Panc1 (cell line): ENCODE data around the gene GNAZ. TPM values are rescaled to one million over a fixed set of nuclear protein-coding genes. Genes with fewer than 3 reads are reported as not detected.

Source experiments
- ATAC-seq: fragments of 200-7000 bp; cut with Tn5 transposase; 2 replicates; pipeline ENCODE4 v1.9.1; 2020; ENCODE audit warnings: mild to moderate bottlenecking, moderate library complexity
- BruUV-seq: library from RNA; stranded (reverse); fragments of 400-500 nt; replicated peaks from 2 replicates; lab custom pipeline; 2021; lab: Mats Ljungman, UMichigan
- CTCF ChIA-PET: fragments of 300-600 bp; sonication (Branson Sonifier 250); formaldehyde crosslinking; loops from one replicate; lab custom pipeline; 2022; ENCODE audit warnings: antibody characterized with exemption; lab: Charles Lee
- POLR2A ChIA-PET: fragments of 300-600 bp; sonication (Branson Sonifier 250); formaldehyde crosslinking; loops from one replicate; lab custom pipeline; 2022; ENCODE audit warnings: antibody characterized with exemption; lab: Charles Lee
- DNase-seq: peaks from one replicate; pipeline ENCODE4 v3.0.0-alpha.2; 2010; ENCODE audit warnings: low read depth, low spot score
- H3K27ac ChIP-seq: 2 replicates; pipeline ENCODE4 v1.5.1; 2011; ENCODE audit warnings: mild to moderate bottlenecking, low read length, inconsistent platforms
- H3K27me3 ChIP-seq: fragments of 200-500 bp; sonication (Bioruptor generic); 2 replicates; pipeline ENCODE4 v1.6.0; 2014; ENCODE audit warnings: low read length, inconsistent platforms; ENCODE audit not compliant: control insufficient read depth, insufficient read depth
- H3K36me3 ChIP-seq: fragments of 200-500 bp; sonication (Bioruptor generic); 2 replicates; pipeline ENCODE4 v1.5.1; 2014; ENCODE audit warnings: inconsistent platforms, mild to moderate bottlenecking, low read length, moderate library complexity; ENCODE audit not compliant: control insufficient read depth, insufficient read depth
- H3K4me1 ChIP-seq: 2 replicates; pipeline ENCODE4 v1.5.1; 2011; ENCODE audit warnings: inconsistent platforms, mild to moderate bottlenecking, low read length, moderate library complexity; ENCODE audit not compliant: control insufficient read depth, insufficient read depth
- H3K4me3 ChIP-seq, 2 experiments: 2 replicates each; pipeline ENCODE4 v1.5.1; 2011 to 2012; ENCODE audit warnings: low read depth in 2 of 2, low read length in 2 of 2, mild to moderate bottlenecking in 2 of 2, inconsistent platforms in 1 of 2, moderate library complexity in 1 of 2
- H3K9me3 ChIP-seq: fragments of 200-500 bp; sonication (Bioruptor generic); 2 replicates; pipeline ENCODE4 v1.5.1; 2014; ENCODE audit warnings: low read depth, mild to moderate bottlenecking, inconsistent platforms, low read length, moderate library complexity; ENCODE audit not compliant: control insufficient read depth, insufficient read depth
- POLR2AphosphoS5 ChIP-seq: IDR thresholded peaks from 2 replicates; pipeline ENCODE4 v1.6.1; 2012; ENCODE audit warnings: mild to moderate bottlenecking, low read depth, low read length, moderate library complexity
- REST ChIP-seq, 2 experiments: IDR thresholded peaks; 2 replicates each; pipeline ENCODE4 v1.6.1; 2011 to 2012; ENCODE audit warnings: low read depth in 2 of 2, control low read depth in 1 of 2, low read length in 1 of 2, mild to moderate bottlenecking in 1 of 2, moderate library complexity in 1 of 2; ENCODE audit not compliant: insufficient read depth in 1 of 2
- SIN3A ChIP-seq: IDR thresholded peaks from 2 replicates; pipeline ENCODE4 v1.6.1; 2012; ENCODE audit warnings: low read depth, mild to moderate bottlenecking, low read length, moderate library complexity, borderline replicate concordance; ENCODE audit not compliant: insufficient read depth
- TCF7L2 ChIP-seq: IDR thresholded peaks from 2 replicates; pipeline ENCODE4 v1.6.1; 2011; ENCODE audit warnings: mild to moderate bottlenecking, low read depth, low read length, inconsistent platforms
- in situ Hi-C: cut with HindIII; loops from 2 replicates; pipeline ENCODE4 v1.10.0; 2016; ENCODE audit warnings: low sequenced_read_pairs, low pct_unique_long_range_greater_than_20kb
- intact Hi-C: fragments of 100-400 bp; cut with micrococcal nuclease; formaldehyde crosslinking; loops from one replicate; pipeline ENCODE4 v1.10.0; 2022; ENCODE audit not compliant: unreplicated experiment
- total RNA-seq: library from RNA; stranded (reverse); gene quantifications from one replicate; pipeline ENCODE4 v1.2.1, GENCODE V29; 2021; ENCODE audit not compliant: unreplicated experiment
- TF ChIP-seq, protein P1 (sequence below): fragments of 450-650 bp; IDR thresholded peaks from 2 replicates; pipeline ENCODE4 v1.5.1; 2017; ENCODE audit warnings: mild to moderate bottlenecking

Gene GNAZ
- total RNA-seq, 1 experiment from 2014 or later: 11.9 TPM

DNA sequence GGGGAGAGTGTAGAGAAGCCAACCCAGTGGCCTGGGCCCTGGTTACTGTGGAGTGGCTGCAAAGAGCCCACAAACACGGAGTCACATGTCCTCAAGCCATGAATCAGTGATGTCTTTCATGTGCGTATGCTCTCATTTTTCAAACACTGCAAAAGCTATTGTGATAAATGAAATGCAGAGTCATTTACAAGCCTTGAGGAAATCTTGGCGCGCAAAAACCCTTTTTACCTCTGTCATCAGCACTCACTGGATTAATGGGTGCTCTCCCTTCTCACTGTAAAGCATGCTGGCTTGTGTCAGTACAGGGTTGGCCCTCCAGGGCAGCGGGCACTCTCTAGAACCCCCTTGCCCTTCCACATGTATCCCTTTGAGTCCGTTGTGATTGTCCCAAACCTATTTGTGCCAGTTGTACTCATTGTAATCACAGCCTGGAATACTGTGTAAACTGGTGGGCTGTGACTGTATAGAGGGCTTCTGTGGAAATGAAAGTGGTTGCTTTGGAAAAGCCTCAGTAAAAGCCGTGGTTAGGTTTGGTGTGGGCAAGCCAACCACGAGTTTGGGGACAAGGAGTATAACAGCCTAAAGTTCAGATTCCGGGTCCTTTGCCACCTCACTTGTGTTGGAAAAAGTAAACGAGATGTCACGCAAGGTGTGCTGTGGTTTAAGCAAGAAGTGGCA is 10.4 kb downstream of the GNAZ start:
- Histone ChIP-seq H3K36me3 (no peaks in the 10 kb centered on the region), H3K27ac (no peak overlapping the region), H3K9me3 (no peaks in the 10 kb centered on the region), H3K27me3 (no peaks in the 10 kb centered on the region), H3K4me3 (no peak overlapping the region), H3K4me1 (no peaks in the 10 kb centered on the region)
- POLR2A ChIA-PET: no interaction called here
- CTCF ChIA-PET: no interaction called here
- TF ChIP-seq REST (IDR thresholded peaks at IDR 0.05; ENCODE audit: insufficient read depth in 1 of 2, low read depth in 2 of 2, low read length in 1 of 2) (no peak), TCF7L2 (no peak), POLR2AphosphoS5 (no peak), SIN3A (no peak)
- TF ChIP-seq, protein P1, sequence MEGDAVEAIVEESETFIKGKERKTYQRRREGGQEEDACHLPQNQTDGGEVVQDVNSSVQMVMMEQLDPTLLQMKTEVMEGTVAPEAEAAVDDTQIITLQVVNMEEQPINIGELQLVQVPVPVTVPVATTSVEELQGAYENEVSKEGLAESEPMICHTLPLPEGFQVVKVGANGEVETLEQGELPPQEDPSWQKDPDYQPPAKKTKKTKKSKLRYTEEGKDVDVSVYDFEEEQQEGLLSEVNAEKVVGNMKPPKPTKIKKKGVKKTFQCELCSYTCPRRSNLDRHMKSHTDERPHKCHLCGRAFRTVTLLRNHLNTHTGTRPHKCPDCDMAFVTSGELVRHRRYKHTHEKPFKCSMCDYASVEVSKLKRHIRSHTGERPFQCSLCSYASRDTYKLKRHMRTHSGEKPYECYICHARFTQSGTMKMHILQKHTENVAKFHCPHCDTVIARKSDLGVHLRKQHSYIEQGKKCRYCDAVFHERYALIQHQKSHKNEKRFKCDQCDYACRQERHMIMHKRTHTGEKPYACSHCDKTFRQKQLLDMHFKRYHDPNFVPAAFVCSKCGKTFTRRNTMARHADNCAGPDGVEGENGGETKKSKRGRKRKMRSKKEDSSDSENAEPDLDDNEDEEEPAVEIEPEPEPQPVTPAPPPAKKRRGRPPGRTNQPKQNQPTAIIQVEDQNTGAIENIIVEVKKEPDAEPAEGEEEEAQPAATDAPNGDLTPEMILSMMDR: no peak
- no peak for DNase-seq
- BruUV-seq: no TSS peak
- ATAC-seq: no peak
- intact Hi-C loops (no loop called here), in situ Hi-C loops (no loop called here)

DNA sequence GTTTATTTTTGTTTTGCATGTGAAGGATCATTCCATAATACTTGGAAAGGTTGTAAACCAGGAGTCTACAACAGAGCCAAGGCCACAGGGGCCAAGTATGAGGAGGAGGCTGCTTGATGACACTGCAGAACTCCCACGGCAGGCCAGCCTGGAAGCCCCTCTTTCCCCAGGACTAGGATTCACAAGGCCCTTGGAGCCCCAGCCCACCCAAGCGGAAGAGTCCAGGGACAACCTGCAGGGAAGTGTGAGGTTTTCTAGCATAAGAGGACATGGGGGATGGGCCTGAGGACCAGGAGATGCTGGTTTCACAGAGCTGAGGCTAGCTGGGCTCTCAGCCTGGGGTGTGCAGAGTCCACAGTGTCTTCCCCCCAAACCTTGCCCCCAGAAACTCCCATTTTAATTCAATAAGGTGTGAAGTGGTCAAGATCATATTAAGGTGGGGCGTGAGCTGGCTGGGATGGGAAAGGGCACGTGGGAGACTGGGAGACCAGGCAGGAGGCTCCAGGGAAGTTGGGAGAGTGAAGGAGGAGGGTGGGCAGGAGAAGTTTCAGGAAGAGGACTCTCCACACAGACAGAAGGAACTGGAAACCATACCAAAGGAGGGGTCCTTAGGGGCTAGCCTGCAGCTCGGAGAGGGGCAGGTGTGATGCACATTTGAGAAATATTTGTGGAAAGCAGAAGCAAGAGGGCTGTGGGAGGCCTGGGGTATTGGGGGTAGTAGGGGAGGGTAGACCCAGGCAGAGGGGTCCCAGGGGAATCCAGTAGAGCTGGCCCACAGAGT is 12.4 kb downstream of the GNAZ start:
- no peaks in the 10 kb centered on the region for H3K9me3 ChIP-seq
- no peak for ATAC-seq
- no peak overlapping the region for H3K27ac ChIP-seq
- TF ChIP-seq, protein P1: no peak
- no peak for TF ChIP-seq TCF7L2
- no peaks in the 10 kb centered on the region for H3K36me3 ChIP-seq
- H3K4me3 ChIP-seq: no peak overlapping the region
- H3K4me1 ChIP-seq: no peaks in the 10 kb centered on the region
- no TSS peak for BruUV-seq
- CTCF ChIA-PET: no interaction called here
- H3K27me3 ChIP-seq: no peaks in the 10 kb centered on the region
- POLR2A ChIA-PET: no interaction called here
- intact Hi-C loops (no loop called here), in situ Hi-C loops (no loop called here)
- DNase-seq: no peak
